A673 (cell line): Measurements from ENCODE around the gene HOMER2.

Source experiments
- EZH2 ChIP-seq: fragments of 200-600 bp; sonication (generic); IDR thresholded peaks from 2 replicates; pipeline ENCODE4 v1.6.1; 2017; ENCODE audit warnings: borderline replicate concordance, low read depth, mild to moderate bottlenecking, mixed read lengths, antibody characterized with exemption, low read length; ENCODE audit not compliant: poor library complexity, severe bottlenecking
- TF ChIP-seq, protein P1 (sequence below): fragments of 300-800, 200-600 bp; sonication (generic); conservative IDR thresholded peaks from 2 replicates; pipeline ENCODE4 v1.5.1; 2017; ENCODE audit warnings: low read depth, mild to moderate bottlenecking, antibody characterized with exemption, low read length, moderate library complexity, mixed read lengths

DNA sequence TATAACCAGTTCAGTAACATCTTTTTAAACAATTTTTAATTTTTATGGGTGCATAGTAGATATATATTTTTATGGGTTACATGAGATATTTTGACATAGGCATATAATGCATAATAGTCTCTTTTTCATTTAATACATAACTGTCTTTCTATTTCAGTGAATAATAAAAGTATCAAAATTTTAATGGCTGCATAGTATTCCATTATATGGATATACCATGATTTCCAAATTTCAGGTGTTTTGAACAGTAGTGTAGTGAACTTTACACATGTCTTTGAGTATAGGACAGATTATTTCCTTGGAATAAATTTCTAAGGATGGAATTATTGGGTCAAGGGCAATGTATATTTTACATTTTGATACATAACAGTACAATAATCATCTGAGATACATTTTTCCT, 132.4 kb downstream of the HOMER2 start:
- TF ChIP-seq, protein P1, sequence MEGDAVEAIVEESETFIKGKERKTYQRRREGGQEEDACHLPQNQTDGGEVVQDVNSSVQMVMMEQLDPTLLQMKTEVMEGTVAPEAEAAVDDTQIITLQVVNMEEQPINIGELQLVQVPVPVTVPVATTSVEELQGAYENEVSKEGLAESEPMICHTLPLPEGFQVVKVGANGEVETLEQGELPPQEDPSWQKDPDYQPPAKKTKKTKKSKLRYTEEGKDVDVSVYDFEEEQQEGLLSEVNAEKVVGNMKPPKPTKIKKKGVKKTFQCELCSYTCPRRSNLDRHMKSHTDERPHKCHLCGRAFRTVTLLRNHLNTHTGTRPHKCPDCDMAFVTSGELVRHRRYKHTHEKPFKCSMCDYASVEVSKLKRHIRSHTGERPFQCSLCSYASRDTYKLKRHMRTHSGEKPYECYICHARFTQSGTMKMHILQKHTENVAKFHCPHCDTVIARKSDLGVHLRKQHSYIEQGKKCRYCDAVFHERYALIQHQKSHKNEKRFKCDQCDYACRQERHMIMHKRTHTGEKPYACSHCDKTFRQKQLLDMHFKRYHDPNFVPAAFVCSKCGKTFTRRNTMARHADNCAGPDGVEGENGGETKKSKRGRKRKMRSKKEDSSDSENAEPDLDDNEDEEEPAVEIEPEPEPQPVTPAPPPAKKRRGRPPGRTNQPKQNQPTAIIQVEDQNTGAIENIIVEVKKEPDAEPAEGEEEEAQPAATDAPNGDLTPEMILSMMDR, result no peak
- TF ChIP-seq EZH2, result no peak
